IPS-20b (cell line): ENCODE measurements around the gene RIPK1.
"Not testable (repeated sequence)": the region's sequence is repeated elsewhere in the genome, so short reads cannot be mapped to it uniquely, and the experiment has no call there.

Source experiments
- H3K27ac ChIP-seq: one replicate; pipeline ENCODE4 v1.5.1; 2013; ENCODE audit warnings: low read length
- H3K27me3 ChIP-seq: 2 replicates; pipeline ENCODE4 v1.6.1; 2013; ENCODE audit warnings: mild to moderate bottlenecking, low read length, inconsistent platforms; ENCODE audit not compliant: insufficient read depth
- H3K36me3 ChIP-seq: 2 replicates; pipeline ENCODE4 v1.6.1; 2013; ENCODE audit warnings: low read depth, mild to moderate bottlenecking, inconsistent platforms, low read length, moderate library complexity; ENCODE audit not compliant: insufficient read depth
- H3K4me1 ChIP-seq: 2 replicates; pipeline ENCODE4 v1.6.1; 2013; ENCODE audit warnings: mild to moderate bottlenecking, control low read depth, inconsistent platforms, low read length, moderate library complexity; ENCODE audit not compliant: insufficient read depth
- H3K4me3 ChIP-seq: 2 replicates; pipeline ENCODE4 v1.5.1; 2013; ENCODE audit warnings: mild to moderate bottlenecking, low read length, inconsistent platforms
- H3K9ac ChIP-seq: 2 replicates; pipeline ENCODE4 v1.6.1; 2013; ENCODE audit warnings: low read depth, mild to moderate bottlenecking, inconsistent platforms, low read length, moderate library complexity
- H3K9me3 ChIP-seq: 2 replicates; pipeline ENCODE4 v1.6.1; 2013; ENCODE audit warnings: mild to moderate bottlenecking, low read depth, low read length, inconsistent platforms; ENCODE audit not compliant: insufficient read depth

The RIPK1 gene

DNA sequence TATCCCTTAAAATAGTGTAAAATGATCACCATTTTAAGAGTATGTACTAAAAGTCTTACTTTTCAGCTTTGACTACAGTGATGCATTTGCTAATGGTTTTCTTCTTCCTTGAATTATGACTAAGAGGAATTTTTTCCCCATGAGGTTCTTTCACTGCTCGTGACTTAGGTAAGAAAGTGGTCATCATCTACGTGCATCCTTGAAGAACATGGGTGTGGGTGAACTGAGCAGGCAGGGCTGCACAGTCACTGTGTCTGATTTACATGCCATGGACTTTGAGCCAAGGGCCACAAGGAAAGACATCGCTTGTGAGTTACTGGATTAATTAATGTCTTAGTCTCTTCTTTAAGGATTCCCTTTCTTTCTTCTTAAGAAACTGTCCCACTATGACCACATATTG, 35.3 kb upstream of the RIPK1 start:
- no peaks in the 10 kb centered on the region for H3K27me3 ChIP-seq
- H3K4me3 ChIP-seq, result no peak overlapping the region
- H3K36me3 ChIP-seq, result no peaks in the 10 kb centered on the region
- H3K4me1 ChIP-seq, result peaks cover 6% of the 10 kb centered on the region; the same call in 1 of the 2 replicates
- no peaks in the 10 kb centered on the region for H3K9me3 ChIP-seq
- H3K9ac ChIP-seq, result no peak overlapping the region
- no peak overlapping the region for H3K27ac ChIP-seq

GRCh38 chr6:3033652-3034051, 34.6 kb upstream of the RIPK1 start:
- Histone ChIP-seq H3K27me3 (no peaks in the 10 kb centered on the region), H3K9me3 (no peaks in the 10 kb centered on the region), H3K27ac (no peak overlapping the region), H3K9ac (no peak overlapping the region), H3K4me3 (no peak overlapping the region), H3K36me3 (no peaks in the 10 kb centered on the region), H3K4me1 (peaks cover 6% of the 10 kb centered on the region; the same call in 1 of the 2 replicates)

DNA sequence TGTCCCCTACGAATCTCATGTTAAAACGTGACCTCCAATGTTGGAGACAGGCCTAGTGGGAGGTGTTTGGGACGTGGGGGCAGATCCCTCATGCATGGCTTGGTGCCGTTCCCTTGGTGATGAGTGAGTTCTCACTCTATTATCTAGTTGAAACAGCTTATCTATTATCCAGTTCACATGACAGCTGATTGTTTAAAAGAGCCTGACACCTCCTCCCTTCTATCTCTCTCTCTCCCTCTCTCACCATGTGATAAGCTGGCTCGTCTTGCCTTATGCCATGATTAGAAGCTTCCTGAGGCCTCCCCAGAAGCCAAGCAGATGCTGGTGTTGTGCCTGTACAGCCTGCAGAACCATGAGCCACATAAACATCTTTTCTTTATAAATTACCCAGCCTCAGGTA, 32.9 kb upstream of the RIPK1 start:
- Histone ChIP-seq H3K36me3 (no peaks in the 10 kb centered on the region), H3K4me1 (no peaks in the 10 kb centered on the region; the same call in 1 of the 2 replicates), H3K9me3 (no peaks in the 10 kb centered on the region), H3K27ac (no peak overlapping the region), H3K9ac (no peak overlapping the region), H3K27me3 (no peaks in the 10 kb centered on the region), H3K4me3 (no peak overlapping the region)

DNA sequence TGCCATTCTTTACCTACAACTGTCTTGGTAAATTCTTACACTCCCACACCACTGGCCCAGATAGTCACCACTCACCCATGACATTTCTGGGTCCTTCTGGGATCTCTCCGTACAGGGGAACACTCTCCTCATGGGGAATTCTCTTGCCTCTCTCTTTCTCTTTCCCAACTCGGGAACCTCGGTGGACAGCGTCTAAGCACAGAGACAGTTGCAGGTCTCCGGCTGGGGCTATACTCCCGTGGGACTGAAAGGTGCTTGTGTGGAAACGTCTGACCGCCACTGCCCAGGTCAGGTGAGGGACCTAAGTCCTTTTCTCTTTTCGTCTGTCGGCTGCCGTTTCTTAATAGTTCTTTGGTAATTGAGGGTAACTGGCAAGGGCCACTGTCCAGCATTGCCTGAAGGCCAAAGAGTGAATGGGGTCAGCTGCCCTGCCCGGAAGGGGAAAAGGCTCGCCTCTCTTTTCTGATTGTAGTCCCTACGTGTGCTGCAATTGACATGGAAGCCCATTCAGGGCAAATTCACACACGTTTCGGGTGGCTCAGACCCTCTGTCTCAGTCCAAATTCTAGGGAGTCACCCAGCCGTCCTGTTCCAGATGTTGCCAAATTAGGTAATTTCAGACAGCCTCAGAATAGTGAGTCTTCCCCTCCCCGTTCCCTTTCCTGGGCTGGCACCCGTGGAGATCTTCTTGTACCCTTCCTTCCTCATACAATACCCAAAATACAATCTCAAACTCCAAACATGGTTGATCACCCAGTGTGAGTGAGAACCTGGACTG, 31.2 kb upstream of the RIPK1 start:
- H3K27me3 ChIP-seq, result no peaks in the 10 kb centered on the region
- no peak overlapping the region for H3K27ac ChIP-seq
- H3K9ac ChIP-seq, result no peak overlapping the region
- no peaks in the 10 kb centered on the region for H3K9me3 ChIP-seq
- no peak overlapping the region for H3K4me3 ChIP-seq
- H3K4me1 ChIP-seq, result no peaks in the 10 kb centered on the region; the same call in 1 of the 2 replicates
- no peaks in the 10 kb centered on the region for H3K36me3 ChIP-seq

DNA sequence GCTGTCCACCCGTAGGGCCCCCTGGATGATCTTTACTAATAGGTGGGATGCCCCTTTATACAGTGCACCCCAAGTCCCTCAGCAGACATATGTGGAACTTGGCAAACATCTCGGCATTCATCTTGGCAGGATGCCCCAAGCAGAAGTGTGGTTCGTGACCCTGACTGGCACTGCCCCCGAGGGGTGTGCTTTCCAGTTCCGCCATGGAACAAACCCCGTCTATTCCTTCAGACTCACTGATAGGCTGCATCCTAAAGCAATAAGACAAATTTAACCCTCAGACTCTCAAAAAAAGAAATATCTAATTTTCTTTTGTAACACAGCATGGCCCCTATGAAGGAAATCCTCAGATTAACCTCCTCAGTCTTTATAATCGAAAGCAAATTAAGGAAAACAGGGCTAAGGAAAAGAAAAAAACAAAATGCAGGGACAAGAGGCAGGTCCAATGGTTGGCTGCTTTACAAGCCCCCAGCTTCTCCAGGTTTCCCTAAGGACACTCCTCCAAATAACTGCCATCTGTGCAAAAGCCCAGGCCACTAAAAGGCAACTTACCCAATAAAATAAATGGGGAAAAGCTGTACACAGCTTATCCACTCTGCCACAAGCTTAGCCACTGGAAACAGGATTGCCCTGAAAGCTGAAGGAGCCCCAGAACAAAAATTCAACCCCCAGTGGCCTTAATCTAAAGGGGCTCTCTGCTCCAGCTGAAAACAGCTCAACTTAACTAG, 30.5 kb upstream of the RIPK1 start:
- H3K27ac ChIP-seq, result no peak overlapping the region
- no peaks in the 10 kb centered on the region for H3K27me3 ChIP-seq
- H3K9ac ChIP-seq, result no peak overlapping the region
- H3K4me3 ChIP-seq, result no peak overlapping the region
- H3K36me3 ChIP-seq, result no peaks in the 10 kb centered on the region
- no peaks in the 10 kb centered on the region; the same call in 1 of the 2 replicates for H3K4me1 ChIP-seq
- no peaks in the 10 kb centered on the region for H3K9me3 ChIP-seq

DNA sequence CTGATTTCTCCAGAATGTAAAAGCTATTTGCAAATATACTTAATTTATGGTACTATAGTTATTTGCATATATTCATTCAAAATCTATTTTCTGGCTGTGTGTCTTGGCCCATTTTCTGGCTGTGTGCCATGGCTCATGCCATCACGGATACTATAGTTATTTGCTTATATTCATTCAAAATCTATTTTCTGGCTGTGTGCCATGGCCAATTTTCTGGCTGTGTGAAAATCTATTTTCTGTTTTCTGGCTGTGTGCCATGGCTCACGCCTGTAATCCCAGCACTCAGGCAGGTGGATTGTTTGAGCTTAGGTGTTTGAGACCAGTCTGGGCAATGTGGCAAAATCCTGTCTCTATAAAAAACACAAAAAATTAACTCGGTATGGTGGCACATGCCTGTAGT, 28.9 kb upstream of the RIPK1 start:
- Histone ChIP-seq H3K27ac (no peak overlapping the region), H3K36me3 (no peaks in the 10 kb centered on the region), H3K4me1 (no peaks in the 10 kb centered on the region; the same call in 1 of the 2 replicates), H3K9ac (no peak overlapping the region), H3K9me3 (no peaks in the 10 kb centered on the region), H3K4me3 (no peak overlapping the region), H3K27me3 (no peaks in the 10 kb centered on the region)

DNA sequence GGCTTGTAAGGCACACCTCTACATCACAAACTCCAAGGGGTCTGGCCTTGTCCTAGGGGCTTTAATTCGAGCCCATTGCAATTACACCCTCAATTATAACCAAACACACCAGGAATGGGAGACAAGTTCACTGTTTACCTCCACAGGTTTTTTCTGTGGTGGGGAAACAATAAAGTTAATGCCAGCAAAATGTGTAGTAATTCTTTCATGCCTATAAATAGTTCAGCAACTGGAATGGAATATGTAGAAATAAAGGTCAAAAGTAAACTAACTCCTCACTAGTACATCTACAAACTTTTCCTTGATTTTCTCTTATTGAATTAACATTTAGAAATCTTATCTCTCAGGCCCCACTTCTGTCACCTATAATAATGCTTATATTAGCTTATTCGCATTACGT, 27.1 kb upstream of the RIPK1 start:
- no peak overlapping the region for H3K4me3 ChIP-seq
- H3K27ac ChIP-seq, result no peak overlapping the region
- H3K4me1 ChIP-seq, result no peaks in the 10 kb centered on the region; the same call in 1 of the 2 replicates
- no peaks in the 10 kb centered on the region for H3K27me3 ChIP-seq
- no peaks in the 10 kb centered on the region for H3K9me3 ChIP-seq
- no peaks in the 10 kb centered on the region for H3K36me3 ChIP-seq
- no peak overlapping the region for H3K9ac ChIP-seq

DNA sequence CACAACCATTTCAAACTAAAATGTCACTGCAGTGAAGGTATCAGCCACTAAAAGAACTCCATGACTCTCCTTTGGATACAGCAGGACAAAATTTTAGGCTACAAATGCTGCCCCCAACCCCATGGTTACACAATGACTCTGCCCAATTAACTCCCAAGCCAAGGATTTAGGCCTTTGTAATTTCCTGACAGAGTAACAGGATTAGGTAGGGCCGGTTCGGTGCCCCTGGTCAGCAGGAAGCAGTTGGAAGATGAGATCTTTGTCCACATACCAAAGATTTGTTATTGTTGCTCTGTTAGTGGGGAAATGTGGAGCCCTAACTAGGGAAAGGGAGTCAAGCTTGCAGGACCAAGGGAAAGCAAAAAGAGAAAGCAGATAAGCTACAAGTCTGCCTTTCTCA, 26.7 kb upstream of the RIPK1 start:
- no peak overlapping the region for H3K27ac ChIP-seq
- H3K9ac ChIP-seq, result no peak overlapping the region
- no peaks in the 10 kb centered on the region for H3K9me3 ChIP-seq
- H3K4me1 ChIP-seq, result no peaks in the 10 kb centered on the region; the same call in 1 of the 2 replicates
- H3K4me3 ChIP-seq, result no peak overlapping the region
- no peaks in the 10 kb centered on the region for H3K27me3 ChIP-seq
- no peaks in the 10 kb centered on the region for H3K36me3 ChIP-seq

DNA sequence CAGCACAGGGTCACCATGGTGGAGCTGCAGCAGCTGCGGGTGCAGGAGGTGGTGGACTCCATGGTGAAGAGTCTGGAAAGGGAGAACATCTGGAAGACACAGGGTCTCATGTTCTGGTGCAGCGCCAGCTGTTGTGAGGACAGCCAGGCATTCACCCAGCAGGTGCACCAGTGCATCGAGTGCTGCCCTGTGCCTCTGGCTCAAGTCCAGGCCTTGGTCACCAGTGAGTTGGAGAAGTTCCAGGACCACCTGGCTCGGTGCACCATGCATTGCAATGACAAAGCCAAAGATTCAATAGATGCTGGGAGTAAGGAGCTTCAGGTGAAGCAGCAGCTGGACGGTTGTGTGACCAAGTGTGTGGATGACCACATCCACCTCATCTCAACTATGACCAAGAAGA, 22.9 kb upstream of the RIPK1 start:
- Histone ChIP-seq H3K9me3 (no peaks in the 10 kb centered on the region), H3K27me3 (no peaks in the 10 kb centered on the region), H3K4me1 (no peaks in the 10 kb centered on the region; the same call in 1 of the 2 replicates), H3K9ac (no peak overlapping the region), H3K27ac (no peak overlapping the region), H3K36me3 (no peaks in the 10 kb centered on the region), H3K4me3 (no peak overlapping the region)

DNA sequence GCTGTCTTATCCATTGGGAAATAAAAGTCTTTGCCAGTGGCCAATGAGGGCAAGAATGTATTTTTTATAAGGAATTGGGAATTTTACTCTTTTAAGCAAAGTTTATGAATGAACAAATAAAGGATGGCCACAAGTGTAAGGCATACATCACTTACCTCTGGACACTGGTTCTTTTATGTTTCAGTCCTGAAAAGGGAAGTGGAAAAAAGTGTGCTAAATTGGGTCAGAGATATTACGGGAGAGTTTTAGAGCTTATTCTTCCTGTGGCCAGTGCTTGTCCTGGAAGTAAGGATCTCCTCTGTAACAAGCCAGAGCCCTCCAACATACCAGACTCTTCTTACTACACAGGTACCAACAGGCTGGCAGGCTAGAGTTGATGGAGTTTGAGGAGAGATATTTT, 22.5 kb upstream of the RIPK1 start:
- H3K4me3 ChIP-seq, result no peak overlapping the region
- H3K27me3 ChIP-seq, result no peaks in the 10 kb centered on the region
- H3K4me1 ChIP-seq, result no peaks in the 10 kb centered on the region; the same call in 1 of the 2 replicates
- no peak overlapping the region for H3K27ac ChIP-seq
- no peaks in the 10 kb centered on the region for H3K9me3 ChIP-seq
- no peak overlapping the region for H3K9ac ChIP-seq
- no peaks in the 10 kb centered on the region for H3K36me3 ChIP-seq

- Histone ChIP-seq H3K27ac (no peak overlapping the region), H3K9ac (no peak overlapping the region), H3K36me3 (no peaks in the 10 kb centered on the region), H3K4me1 (no peaks in the 10 kb centered on the region; the same call in 1 of the 2 replicates), H3K27me3 (no peaks in the 10 kb centered on the region), H3K9me3 (no peaks in the 10 kb centered on the region), H3K4me3 (no peak overlapping the region)
These were observed 22.0 kb upstream of the RIPK1 start for GRCh38 chr6:3046295-3046694.

GRCh38 chr6:3048009-3048408, 20.3 kb upstream of the RIPK1 start:
- not testable (repeated sequence) for H3K36me3 ChIP-seq, H3K4me3 ChIP-seq, H3K9ac ChIP-seq, H3K4me1 ChIP-seq, H3K27me3 ChIP-seq, H3K9me3 ChIP-seq, H3K27ac ChIP-seq
